KG1 (cell line): ENCODE results near the gene UCK1.
"Not testable (repeated sequence)": the region's sequence is repeated elsewhere in the genome, so short reads cannot be mapped to it uniquely, and the experiment has no call there.

Experiments
- DNase-seq: peaks from one replicate; lab custom pipeline; 2025; lab: John Stamatoyannopoulos, UW

UCK1 gene

DNA sequence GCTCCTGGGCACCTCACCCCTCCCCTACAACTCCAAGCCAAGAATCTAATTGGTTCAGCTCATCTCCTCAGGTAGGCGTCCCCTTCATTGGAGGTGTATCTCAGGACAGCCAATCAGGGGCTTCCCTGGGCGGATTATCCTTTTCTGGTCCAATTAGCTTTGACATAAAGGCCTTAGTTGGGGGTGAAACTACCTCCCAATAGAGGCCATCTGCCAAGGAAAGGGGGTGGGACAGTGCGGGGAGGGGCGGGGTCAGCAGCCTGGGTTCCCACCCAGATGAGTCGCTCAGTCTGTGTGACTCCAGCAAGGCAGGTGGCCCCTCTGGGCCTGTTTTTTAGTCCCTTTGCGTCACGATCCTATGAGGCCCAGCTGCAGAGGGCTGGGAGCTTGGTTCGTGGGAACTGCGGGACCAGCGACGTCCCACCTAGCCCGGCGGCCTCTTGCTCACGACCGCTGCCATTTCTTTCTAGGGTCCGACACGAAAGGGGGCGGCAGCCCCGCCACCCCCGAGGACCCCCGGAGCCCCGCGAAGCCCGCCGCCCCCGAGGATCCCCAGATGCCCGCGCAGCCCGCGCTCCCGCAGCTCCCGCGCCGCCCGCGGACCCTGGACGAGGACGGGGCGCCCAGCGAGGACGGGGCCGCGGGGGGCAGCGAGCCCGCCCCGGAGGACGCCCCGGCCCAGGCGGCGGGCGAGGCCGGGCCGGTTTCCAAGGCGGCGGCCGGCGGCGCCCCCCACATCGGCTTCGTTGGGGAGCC, 23.2 kb upstream of the UCK1 start:
- DNase-seq = no peak

DNA sequence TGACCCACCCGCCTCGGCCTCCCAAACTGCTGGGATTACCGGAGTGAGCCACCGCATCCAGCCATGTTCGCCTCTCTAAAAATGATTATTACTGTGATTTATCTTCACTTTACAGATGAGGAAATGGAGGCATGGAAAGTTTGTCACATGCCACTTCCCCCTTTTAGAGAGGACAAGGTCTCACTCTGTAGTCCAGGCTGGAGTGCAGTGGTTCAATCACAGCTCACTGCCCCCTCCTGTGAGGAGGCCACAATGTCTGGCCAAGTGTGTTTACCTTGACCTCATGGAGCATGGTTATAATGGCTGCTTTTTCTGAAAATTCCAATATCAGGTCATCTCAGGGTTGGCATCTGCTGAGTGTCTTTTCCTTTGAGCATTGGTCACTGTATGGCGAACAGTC, 21.0 kb upstream of the UCK1 start:
- no peak for DNase-seq

DNA sequence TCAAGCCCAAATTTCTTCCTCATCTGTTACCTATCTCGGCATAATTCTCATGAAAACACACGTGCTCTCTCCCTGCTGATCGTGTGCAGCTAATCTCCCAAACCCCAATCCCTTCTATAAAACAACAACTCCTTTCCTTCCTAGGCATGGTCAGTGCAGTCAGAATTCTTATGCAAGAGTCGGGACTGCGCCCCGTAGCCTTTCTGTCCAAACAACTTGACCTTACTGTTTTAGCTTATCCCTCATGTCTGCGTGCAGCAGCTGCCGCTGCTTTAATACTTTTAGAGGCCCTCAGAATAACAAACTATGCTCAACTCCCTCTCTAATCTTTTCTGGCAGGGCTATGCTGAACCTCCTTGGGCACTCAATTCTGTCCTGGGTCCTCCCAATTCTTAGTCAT, 19.4 kb upstream of the UCK1 start:
- not testable (repeated sequence) for DNase-seq

DNA sequence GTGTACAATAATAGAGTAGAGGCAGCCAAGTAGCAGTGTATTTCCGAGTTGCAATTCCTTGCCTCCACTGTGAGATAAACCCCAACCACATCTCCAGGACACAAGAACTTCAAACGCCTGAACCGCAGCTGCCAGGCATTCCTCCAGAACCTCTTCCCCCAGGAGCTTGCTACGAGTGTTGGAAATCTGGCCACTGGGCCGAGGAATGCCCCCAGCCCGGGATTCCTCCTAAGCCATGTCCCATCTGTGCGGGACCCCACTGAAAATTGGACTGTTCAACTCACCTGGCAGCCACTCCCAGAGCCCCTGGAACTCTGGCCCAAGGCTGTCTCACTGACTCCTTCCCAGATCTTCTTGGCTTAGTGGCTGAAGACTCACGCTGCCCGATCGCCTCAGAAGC, 18.1 kb upstream of the UCK1 start:
- not testable (repeated sequence) for DNase-seq

DNA sequence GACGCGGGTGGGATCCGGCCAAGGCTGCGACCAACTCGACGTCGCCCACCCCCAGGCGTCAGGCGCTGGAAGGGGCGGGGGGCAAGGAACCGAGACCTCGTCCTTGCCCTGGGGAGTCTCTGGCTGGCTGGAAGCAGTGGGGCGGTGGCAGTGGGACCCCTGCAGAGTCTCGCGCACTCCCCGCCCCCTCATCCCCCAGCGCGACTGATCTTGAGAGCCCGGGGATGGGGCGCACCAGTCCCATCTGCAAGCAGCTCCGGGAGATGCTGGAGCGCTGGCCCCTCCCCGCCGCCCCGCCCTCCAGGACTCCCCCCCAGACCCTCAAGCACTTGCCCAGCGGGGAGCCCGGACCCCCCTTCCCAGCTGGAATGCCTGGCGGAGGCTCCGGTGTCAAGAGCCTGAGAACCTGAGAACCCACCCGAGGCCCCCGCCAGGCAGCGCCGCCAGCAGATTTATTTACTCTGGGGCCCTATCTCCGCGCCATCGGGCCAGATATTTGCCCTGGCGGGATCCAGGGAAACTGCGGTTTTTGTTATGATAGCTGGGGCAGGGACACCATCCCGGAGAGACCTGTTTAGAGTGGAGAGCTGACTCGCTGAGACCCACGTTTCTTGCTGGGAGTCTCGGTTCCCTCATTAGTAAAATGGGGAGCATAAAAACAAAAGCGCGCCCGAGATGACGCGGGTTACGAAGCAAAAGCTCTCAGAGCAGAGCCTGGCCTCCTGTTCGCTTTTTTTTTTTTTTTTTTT, 15.4 kb upstream of the UCK1 start:
- DNase-seq = no peak

DNA sequence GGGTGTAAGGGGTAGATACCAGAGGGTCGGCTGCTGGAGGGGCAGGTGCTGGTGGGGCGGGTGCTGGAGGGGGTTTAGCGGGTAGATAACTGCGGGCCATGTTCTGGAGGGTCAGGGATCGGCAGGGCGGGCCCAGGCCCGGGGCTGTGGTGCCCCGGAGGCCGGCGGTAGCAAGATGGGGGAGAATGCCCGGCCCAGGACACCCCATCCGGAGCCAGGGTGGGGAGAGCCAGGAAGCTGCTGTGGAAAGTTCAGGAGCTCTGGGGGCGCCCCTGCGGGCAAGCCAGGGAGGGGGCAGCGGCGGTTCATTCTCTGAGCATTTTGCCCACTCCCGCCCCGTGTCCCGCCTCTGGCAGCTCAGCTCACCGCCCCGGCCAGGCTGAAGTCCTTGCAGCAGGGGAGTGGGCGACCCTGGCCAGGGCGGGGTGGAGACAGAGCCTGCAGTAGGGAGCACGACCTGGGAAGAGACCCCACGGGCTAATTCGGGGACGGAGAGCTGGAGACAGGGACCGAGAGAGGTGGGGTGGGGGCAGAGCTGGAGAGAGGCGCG, 14.8 kb upstream of the UCK1 start:
- DNase-seq = no peak

DNA sequence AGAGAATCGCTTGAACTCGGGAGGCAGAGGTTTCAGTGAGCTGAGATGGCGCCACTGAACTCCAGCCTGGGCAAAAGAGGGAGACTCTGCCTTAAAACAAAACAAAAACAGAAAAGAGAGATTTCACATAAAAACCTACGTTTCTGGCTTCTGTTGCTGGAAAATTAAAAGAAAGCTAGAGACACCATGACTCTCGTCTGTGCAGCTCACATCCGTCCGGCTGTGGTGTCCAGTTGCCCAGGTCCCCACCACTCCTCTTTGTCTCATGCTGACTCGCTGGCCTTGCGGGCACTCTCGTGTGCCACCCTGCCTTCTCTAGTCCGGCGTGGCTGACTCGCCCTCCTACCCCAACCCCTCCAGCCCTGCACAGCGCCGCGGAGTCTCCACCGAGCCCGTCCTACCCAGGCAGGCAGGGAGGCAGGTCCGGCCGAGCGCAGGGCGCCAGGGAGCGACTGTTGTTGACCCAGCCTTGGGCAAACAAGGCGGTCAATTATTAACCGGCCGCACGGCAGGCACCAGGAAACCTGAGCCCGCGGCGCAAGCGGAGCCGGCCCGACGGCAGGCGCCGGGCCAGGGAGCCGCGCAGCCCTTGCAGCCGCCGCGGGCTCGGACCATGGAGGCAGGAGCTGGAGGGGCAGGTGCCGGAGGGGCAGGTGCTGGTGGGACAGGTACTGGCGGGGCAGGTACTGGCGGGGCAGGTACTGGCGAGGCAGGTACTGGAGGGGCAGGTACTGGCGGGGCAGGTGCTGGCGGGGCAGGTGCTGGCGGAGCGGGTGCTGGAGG, 14.1 kb upstream of the UCK1 start, which contains the start of gene PRRT1B:
Gene PRRT1B (plus strand): TSS at position 521 of the 783 bp plus-strand sequence. CDS start 93 bp downstream, at position 614.
- no peak for DNase-seq

DNA sequence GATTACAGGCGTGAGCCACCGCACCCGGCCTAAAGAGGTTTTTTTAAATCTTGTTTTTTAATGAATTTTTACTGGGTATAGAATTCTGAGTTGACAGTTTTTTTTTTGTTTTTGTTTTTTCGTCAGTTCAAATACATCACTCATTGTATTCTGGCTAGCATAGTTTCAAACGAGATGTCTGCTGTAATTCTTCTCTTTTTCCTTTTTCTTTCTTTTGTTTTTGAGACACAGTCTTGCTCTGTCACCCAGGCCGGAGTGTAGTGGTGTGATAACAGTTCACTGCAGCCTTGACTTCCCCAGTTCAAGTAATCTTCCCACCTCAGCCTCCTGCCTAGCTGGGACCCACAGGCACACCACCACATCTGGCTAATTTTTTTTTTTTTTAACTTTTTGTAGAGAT, 12.1 kb upstream of the UCK1 start:
- DNase-seq = no peak

DNA sequence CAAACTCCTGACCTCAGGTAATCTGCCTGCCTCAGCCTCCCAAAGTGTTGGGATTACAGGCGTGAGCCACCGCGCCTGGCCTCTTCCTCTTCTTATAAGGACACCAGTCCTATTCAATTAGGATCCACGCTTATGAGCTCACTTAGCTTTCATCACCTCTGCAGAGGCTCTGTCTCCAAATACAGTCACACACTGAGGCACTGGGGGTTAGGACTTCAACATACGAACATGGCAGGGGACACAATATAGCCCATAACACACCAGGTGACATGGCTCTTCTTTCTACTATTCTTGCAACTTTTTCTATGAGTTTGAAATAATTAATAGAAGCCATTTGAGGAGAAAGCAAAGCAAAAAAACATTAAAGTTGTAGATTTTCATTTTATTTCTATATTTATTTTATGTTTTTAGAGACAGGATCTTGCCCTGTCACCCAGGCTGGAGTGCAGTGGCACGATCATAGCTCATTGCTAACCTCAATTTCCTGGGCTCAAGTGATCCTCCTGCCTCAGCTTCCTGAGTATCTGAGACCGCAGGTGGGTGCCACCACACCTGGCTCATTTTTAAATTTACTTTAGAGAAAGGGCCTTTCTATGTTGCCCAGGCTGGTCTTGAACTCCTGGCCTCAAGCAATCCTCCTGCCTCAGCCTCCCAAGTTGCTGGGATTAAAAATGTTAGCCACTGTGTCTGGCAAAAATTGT, 8.3 kb upstream of the UCK1 start:
- DNase-seq = no peak

DNA sequence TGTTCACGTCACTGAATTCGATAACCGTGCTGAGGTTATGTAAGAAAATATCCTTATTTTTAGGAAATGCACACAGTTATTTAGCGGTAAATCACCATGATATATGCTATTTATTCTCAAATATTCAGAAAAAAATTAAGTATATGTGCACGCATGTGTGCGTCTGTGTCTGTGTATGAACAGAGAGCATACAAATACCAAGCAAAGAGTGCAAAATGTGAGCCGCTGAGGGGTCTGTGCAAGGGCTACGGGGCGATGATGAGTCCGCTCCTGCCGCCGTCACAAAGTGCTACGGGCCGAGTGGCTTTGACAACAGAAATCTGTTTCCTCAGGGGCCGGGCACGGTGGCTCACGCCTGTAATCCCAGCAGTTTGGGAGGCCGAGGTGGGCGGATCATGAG, 6.9 kb upstream of the UCK1 start:
- no peak for DNase-seq

DNA sequence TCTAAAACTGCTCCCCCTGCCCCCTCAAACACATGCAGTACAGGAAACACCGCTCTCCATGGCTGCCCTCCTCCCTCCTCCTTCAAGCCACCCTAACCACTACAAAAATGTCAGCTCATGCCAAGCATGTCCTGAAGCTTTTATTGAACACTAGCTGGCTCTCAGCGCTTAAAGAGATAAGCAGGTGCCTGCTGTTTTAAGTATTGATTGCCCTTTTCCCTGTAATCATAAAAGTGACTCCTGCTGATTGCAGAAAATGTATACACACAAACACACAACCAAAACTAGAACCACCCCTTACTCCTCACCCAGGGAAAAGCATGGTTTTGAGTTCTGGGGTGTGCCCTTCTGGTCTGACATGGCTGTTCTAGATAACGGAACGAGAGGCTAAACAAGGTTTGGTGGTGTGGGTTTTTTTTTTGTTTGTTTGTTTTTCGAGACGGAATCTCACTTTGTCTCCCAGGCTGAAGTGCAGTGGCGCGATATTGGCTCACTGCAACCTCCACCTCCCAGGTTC, 3.7 kb upstream of the UCK1 start:
- DNase-seq = no peak

DNA sequence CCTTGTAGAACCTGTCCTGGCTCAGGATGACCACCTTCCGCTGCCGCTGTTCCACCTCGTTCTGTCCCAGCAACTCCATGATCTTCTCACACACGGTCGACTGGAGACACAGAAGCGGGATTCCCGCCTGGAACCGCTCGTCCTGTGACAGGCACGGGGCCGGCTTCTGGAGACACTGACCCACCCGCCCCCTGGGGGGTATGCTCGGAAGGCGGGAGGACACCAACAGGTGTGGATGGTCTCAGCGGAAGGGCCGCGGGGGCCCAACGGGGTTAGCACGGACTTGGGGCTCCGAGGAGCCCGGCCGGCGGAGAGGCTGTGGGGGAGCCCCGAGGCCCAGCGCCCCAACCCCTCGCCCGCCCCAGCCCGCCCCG, 530 bp downstream of the UCK1 start:
- DNase-seq = no peak

DNA sequence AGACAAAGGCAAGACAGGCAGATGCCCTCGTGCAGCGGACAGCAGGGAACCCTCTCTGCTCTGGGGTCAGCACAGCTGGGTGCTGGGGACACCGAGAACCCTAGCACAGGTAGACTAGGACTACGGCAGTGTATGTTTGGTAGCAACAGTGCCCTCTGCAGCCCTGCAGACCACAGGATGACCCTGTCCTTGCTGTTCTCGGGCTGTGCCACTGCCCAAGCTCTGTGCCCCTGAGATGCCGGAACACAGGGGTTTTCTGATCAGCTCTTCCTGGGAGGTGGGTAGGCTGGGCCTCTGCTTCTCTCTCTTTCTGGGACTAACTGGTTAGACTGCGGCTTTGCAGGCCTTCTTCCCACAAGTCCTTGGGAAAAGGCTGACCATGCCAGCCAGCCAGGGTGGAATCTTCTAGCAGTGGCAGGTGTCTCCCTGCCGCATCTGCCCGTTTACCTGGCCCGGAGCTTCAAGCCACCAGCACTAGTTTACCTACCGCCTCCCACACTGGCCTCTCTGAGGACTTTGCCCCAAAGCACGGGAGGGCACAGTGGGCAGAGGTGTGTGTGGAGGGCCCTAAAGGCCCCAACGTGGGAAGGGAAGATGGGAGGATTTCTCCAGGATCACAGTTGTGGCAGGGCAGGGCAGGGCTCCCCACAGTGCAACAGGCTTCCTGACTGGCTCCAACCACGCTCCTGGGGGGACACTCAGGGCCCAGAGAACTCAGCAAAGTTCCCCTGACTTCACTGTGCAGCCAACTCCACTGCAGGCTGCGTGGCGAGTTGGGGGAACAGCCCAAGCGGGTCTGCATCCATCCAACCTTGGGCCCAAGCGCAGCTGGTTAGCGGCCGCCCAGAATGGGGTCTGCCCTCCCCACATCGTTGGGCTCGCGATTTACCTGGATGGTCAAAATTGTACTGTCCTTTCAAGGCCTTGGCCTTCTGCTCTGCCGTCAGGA, 1.2 kb downstream of the UCK1 start:
- DNase-seq = no peak

DNA sequence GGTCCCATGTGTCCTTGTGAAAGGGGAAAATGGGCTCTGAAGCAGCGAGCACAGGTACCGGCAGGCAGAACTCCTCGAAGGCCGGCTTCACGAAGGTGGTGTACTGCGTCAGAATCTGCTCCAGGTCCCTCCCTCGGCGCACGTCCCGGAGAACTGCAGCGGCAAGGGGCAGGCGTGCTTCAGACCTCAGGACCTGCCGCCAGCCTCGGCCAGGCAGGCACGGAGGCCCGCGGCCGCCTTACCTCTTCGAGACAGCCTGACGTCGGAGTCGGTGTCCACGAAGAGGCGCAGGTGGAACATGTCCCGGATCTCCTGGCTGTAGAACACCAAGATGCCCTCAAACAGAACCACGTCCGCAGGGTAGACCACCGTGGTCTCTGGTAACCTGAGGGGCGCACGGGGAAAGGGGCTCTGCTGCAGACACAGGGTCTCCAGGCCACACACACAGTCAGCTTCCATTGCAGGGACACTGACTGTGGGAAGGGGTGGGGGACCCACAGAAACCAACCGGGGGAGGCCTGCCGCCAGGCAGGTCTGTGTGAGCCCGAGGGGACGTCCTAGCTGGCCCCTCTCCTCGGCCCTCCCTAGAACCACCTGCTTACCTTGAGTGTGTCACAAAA, 2.1 kb downstream of the UCK1 start:
- DNase-seq = no peak

DNA sequence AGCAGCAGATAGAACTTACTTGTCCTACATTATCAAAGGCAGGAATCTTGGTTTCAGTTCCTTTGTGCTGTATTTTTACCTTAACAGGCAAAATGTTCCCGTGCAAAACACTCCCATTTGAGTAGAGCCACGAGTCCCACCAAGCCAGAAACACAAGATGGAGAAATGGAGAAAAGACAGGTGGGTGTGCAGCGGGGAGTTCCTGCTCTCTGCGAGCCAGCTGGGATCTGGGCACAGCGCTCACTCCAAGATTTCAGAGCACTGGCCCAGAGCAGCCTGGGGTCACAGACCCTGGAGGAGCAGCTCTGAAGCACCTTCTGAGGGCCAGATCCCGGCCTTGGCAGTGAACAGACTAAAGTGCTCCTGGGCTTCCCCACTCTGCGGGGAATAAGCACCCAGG, 2.9 kb downstream of the UCK1 start:
- DNase-seq = no peak

DNA sequence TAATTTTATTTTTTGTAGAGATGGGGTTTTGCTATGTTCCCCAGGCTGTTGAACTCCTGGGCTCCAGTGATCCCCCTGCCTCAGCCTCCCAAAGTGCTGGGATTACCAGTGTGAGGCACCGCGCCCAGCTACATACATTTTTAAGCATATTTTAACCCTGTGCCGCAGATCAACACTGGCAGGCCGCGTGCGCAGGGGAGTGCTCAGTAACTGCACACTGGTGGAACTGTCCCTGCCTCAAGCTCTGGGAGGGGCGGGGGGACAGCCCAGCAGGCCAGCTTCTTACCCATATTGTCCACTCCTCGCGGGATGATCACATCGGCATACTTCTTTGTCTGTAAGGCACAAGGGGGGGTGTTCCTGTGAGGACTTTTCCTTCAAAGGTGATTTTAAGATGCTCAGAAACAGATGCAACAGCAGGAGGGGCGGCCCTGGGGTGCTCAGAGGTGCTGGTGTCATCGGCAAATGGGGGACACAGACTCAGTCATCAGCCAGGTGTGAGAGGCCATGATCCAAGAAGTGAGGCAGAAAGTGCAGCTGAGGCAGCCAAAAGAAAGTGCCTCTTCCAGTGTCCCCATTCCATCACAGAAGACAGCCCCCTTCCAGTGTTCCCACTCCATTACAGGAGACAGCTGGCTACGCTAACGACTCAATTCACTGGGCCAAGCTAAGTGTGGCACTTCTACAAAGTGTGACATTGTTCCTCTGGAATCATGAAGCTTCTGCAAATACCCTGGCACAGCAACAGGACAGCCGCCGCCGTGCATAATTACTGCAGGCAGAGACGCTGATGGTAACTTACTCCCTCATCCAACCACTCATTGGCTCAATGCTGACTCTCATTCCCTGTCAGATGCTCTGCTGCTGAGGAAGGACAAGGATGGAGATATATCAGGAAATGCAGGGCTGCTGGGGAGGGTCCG, 5.2 kb downstream of the UCK1 start:
- DNase-seq = no peak

DNA sequence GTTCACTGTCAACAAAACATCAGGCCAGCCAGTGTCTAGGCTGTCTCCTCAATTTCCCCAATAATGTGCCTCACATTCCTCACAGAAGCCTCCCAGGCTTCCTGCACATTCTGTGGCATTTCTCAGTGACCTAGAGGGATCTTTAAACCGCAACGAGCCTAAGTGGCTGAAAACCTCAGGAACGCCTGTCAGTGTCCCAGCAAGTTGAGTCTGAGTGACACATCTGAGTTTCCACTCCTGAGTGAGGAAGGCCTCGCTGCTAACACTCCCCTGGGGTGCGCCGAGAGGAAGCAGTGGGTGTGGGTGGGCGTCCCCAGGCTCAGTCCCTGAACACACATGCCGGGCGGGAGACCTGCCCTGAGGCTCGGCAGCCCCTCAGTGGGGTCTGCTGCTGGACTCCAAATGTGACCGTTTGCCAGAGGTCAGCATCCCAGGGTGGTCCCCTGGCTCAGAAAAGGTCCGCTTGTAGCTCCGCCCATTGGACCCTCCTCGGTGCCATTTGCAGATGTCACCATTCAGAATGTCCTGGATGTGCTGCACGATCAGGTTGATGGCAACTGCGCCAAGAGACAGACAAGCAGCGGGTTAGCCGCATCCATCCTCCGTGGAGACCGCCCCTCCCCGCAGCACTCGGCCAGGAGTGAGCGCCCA, 6.3 kb downstream of the UCK1 start:
- DNase-seq = no peak
